Activated CD4-positive, alpha-beta T cell treated with anti-CD3 and anti-CD28 coated beads, Interleukin-10, Interleukin-2, amounts not matched to agents 100 ng/mL and 50 ng/mL, durations not matched to agents 16 hours and 8 hours (primary cell): Measurements from ENCODE around the gene CS.

ENCODE experiments used
- DNase-seq: peaks from one replicate; pipeline ENCODE4 v3.0.0-alpha.2; 2020

Gene CS

GRCh38 chr12:56242986-56243385, 57.1 kb downstream of the CS start:
- DNase-seq, result no peak

- DNase-seq, result no peak
Measured at GRCh38 chr12:56241424-56242303, 58.5 kb downstream of the CS start.

GRCh38 chr12:56237552-56237951, 62.6 kb downstream of the CS start:
- no peak for DNase-seq

GRCh38 chr12:56236985-56237384, 63.1 kb downstream of the CS start:
- DNase-seq, result no peak

- DNase-seq, result no peak
Measured at GRCh38 chr12:56236091-56236490, 64.0 kb downstream of the CS start.

- no peak for DNase-seq
Measured at GRCh38 chr12:56234746-56235436, 65.2 kb downstream of the CS start.

GRCh38 chr12:56231184-56231582, 68.9 kb downstream of the CS start:
- DNase-seq, result no peak

- no peak for DNase-seq
Measured at GRCh38 chr12:56230432-56231183, 69.5 kb downstream of the CS start.

GRCh38 chr12:56229916-56230431, 70.2 kb downstream of the CS start, which contains the start of gene SLC39A5:
Gene SLC39A5 (plus strand): TSS chr12:56230051. CDS start chr12:56231275, 1,224 bp downstream.
- DNase-seq, result no peak

GRCh38 chr12:56229082-56229481, 71.0 kb downstream of the CS start:
- DNase-seq, result no peak

- DNase-seq, result no peak
Measured at GRCh38 chr12:56224954-56225353, 75.2 kb downstream of the CS start.

GRCh38 chr12:56224102-56224701, 75.9 kb downstream of the CS start, which contains the start of gene NABP2:
Gene NABP2 (plus strand): TSS chr12:56224342. CDS start chr12:56224857, 515 bp downstream.
- peak; percentile 98 for DNase-seq

GRCh38 chr12:56223571-56224101, 76.5 kb downstream of the CS start:
- no peak for DNase-seq

GRCh38 chr12:56222531-56222895, 77.6 kb downstream of the CS start:
- no peak for DNase-seq

GRCh38 chr12:56221757-56222530, 78.2 kb downstream of the CS start, which contains the start of gene RNF41:
Gene RNF41 (minus strand): TSS chr12:56221922. CDS start chr12:56214047, 7,875 bp downstream.
- DNase-seq, result peak; percentile 95
